Neural progenitor cell (in vitro differentiated cells): ENCODE data around the gene NDE1. TPM values are rescaled to one million over a fixed set of nuclear protein-coding genes. Genes with fewer than 3 reads are reported as not detected.
"Not testable (repeated sequence)": the region's sequence is repeated elsewhere in the genome, so short reads cannot be mapped to it uniquely, and the experiment has no call there.

Experiments
- DNase-seq: peaks from one replicate; pipeline ENCODE4 v3.0.0-alpha.2; 2016; ENCODE audit warnings: low spot score
- H2AFZ ChIP-seq: fragments of 200-600 bp; sonication (generic); replicated peaks from 2 replicates; pipeline ENCODE4 v1.6.1; 2016; ENCODE audit warnings: antibody characterized with exemption
- H3F3A ChIP-seq: fragments of 200-600 bp; sonication (generic); 2 replicates; pipeline ENCODE4 v1.6.1; 2016; ENCODE audit warnings: antibody characterized with exemption, low read depth
- H3K27ac ChIP-seq: fragments of 200-600 bp; sonication (generic); 2 replicates; pipeline ENCODE4 v1.5.1; 2016; ENCODE audit warnings: mild to moderate bottlenecking
- H3K27me3 ChIP-seq: fragments of 200-600 bp; sonication (generic); 2 replicates; pipeline ENCODE4 v1.6.1; 2016; ENCODE audit warnings: mild to moderate bottlenecking, moderate library complexity
- H3K36me3 ChIP-seq: fragments of 200-600 bp; sonication (generic); 2 replicates; pipeline ENCODE4 v1.5.1; 2016
- H3K4me1 ChIP-seq: fragments of 200-600 bp; sonication (generic); 2 replicates; pipeline ENCODE4 v1.6.1; 2016; ENCODE audit warnings: mixed run types
- H3K4me2 ChIP-seq: fragments of 200-600 bp; sonication (generic); 2 replicates; pipeline ENCODE4 v1.6.1; 2016
- H3K4me3 ChIP-seq: fragments of 200-600 bp; sonication (generic); 2 replicates; pipeline ENCODE4 v1.5.1; 2016
- H3K79me2 ChIP-seq: fragments of 200-600 bp; sonication (generic); 2 replicates; pipeline ENCODE4 v1.6.1; 2016; ENCODE audit warnings: low read depth
- H3K9ac ChIP-seq: fragments of 200-600 bp; sonication (generic); 2 replicates; pipeline ENCODE4 v1.6.1; 2016
- H3K9me3 ChIP-seq: fragments of 200-600 bp; sonication (generic); 2 replicates; pipeline ENCODE4 v1.5.1; 2016; ENCODE audit warnings: low read depth
- H4K20me1 ChIP-seq: fragments of 200-600 bp; sonication (generic); 2 replicates; pipeline ENCODE4 v1.6.1; 2016; ENCODE audit warnings: low read depth
- H3K27ac Mint-ChIP-seq: 3 replicates; pipeline ENCODE4 v1.8.0; 2021; ENCODE audit warnings: mixed read lengths
- H3K27me3 Mint-ChIP-seq: 2 replicates; pipeline ENCODE4 v1.8.0; 2022; ENCODE audit warnings: low read depth, mild to moderate bottlenecking, inconsistent platforms, moderate library complexity, mixed read lengths; ENCODE audit not compliant: insufficient read depth
- H3K36me3 Mint-ChIP-seq: 3 replicates; pipeline ENCODE4 v1.8.0; 2021; ENCODE audit warnings: mixed read lengths
- H3K4me1 Mint-ChIP-seq: 3 replicates; pipeline ENCODE4 v1.8.0; 2021; ENCODE audit warnings: mixed read lengths
- H3K4me3 Mint-ChIP-seq: 3 replicates; pipeline ENCODE4 v1.8.0; 2021; ENCODE audit warnings: mild to moderate bottlenecking, moderate library complexity, mixed read lengths
- H3K9me3 Mint-ChIP-seq: 3 replicates; pipeline ENCODE4 v1.8.0; 2020; ENCODE audit warnings: mixed read lengths
- CTCF ChIP-seq: fragments of 200-600 bp; sonication (generic); IDR thresholded peaks from 2 replicates; pipeline ENCODE4 v1.5.1; 2017; ENCODE audit warnings: antibody characterized with exemption, mild to moderate bottlenecking
- EZH2 ChIP-seq: fragments of 200-600 bp; sonication (generic); IDR thresholded peaks from 2 replicates; pipeline ENCODE4 v1.6.1; 2017; ENCODE audit warnings: antibody characterized with exemption, mild to moderate bottlenecking, moderate library complexity
- EZH2phosphoT487 ChIP-seq: fragments of 200-600 bp; sonication (generic); IDR thresholded peaks from 2 replicates; pipeline ENCODE4 v1.6.1; 2017; ENCODE audit warnings: antibody characterized with exemption
- total RNA-seq: library from RNA; depleted of rRNA; stranded (reverse); fragments of >200 nt; gene quantifications from 2 replicates; pipeline ENCODE4 v1.2.3, GENCODE V29; 2015; ENCODE audit warnings: low replicate concordance

NDE1 gene
- total RNA-seq, 1 donor from 2014 or later: 85.3 TPM

- no peaks in the 10 kb centered on the region for H3K9me3 Mint-ChIP-seq
- H4K20me1 ChIP-seq: no peaks in the 10 kb centered on the region
- no peaks in the 10 kb centered on the region for H3K4me1 ChIP-seq
- H3K4me1 Mint-ChIP-seq: no peaks in the 10 kb centered on the region
- H3K4me2 ChIP-seq: no peak overlapping the region
- H3K4me3 Mint-ChIP-seq: no peak overlapping the region
- H3K4me3 ChIP-seq: no peak overlapping the region
- no peak overlapping the region for H3K9ac ChIP-seq
- H3K79me2 ChIP-seq: no peaks in the 10 kb centered on the region
- H3K27me3 ChIP-seq: no peaks in the 10 kb centered on the region
- H2AFZ ChIP-seq: no peak overlapping the region
- no peaks in the 10 kb centered on the region for H3K9me3 ChIP-seq
- no peak for DNase-seq
- peaks cover 7% of the 10 kb centered on the region for H3K27me3 Mint-ChIP-seq
- no peak overlapping the region for H3K27ac ChIP-seq
- H3K36me3 Mint-ChIP-seq: peaks cover 40% of the 10 kb centered on the region
- H3K36me3 ChIP-seq: peaks cover 3% of the 10 kb centered on the region
- no peak overlapping the region for H3K27ac Mint-ChIP-seq
- no peaks in the 10 kb centered on the region for H3F3A ChIP-seq
- no peak for TF ChIP-seq CTCF
- TF ChIP-seq EZH2: no peak
- TF ChIP-seq EZH2phosphoT487: no peak
These were observed 45.3 kb upstream of the NDE1 start for GRCh38 chr16:15604460-15605440.

GRCh38 chr16:15605839-15606517 lies 44.1 kb upstream of the NDE1 start:
- H4K20me1 ChIP-seq: no peaks in the 10 kb centered on the region
- Mint-ChIP-seq H3K27ac (no peak overlapping the region), H3K4me1 (no peaks in the 10 kb centered on the region), H3K36me3 (peaks cover 43% of the 10 kb centered on the region), H3K27me3 (peaks cover 7% of the 10 kb centered on the region), H3K4me3 (no peak overlapping the region), H3K9me3 (no peaks in the 10 kb centered on the region)
- H3K4me3 ChIP-seq: no peak overlapping the region
- H3K4me1 ChIP-seq: no peaks in the 10 kb centered on the region
- no peaks in the 10 kb centered on the region for H3K36me3 ChIP-seq
- DNase-seq: no peak
- H3K27me3 ChIP-seq: no peaks in the 10 kb centered on the region
- H3K4me2 ChIP-seq: no peak overlapping the region
- TF ChIP-seq EZH2 (no peak), EZH2phosphoT487 (no peak), CTCF (no peak)
- H2AFZ ChIP-seq: no peak overlapping the region
- no peaks in the 10 kb centered on the region for H3F3A ChIP-seq
- no peaks in the 10 kb centered on the region for H3K9me3 ChIP-seq
- no peaks in the 10 kb centered on the region for H3K79me2 ChIP-seq
- H3K27ac ChIP-seq: no peak overlapping the region
- H3K9ac ChIP-seq: no peak overlapping the region

DNA sequence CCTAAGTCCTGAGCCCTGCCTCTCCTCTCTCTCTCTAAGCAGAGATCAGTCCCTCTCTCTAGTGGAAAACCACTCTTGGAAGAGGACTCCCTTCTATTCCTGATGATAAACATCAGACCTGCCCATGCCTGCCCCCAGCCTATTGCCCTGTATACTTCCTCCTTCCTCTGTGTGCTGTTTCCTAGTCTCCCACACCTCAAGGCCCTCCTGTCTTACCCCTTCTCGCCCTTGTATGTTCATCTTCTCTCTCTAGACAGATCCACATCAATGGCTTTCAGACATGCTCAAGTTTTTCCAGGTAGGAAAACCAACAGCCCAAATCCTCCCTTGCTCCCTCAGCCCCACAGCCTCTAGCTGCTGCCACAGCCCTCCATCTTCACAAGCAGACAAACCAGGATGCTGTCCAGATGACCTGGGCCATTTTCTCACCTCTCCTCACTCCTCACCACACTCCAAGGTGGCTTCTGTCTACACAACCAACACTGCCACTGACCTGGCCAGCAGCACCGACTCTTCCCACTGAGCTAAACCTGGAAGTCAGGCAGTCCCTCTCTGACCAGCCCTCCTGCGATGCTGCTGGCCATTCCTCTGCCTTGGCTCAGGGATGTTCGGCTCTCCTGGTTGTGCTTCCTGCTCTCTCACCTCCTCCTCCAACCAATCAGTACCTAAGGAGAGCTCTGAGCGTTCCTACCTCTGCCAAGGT lies 43.4 kb upstream of the NDE1 start:
- H3K4me1 Mint-ChIP-seq: no peaks in the 10 kb centered on the region
- H3K36me3 Mint-ChIP-seq: peaks cover 38% of the 10 kb centered on the region
- no peak overlapping the region for H3K27ac Mint-ChIP-seq

GRCh38 chr16:15607221-15607699 lies 42.8 kb upstream of the NDE1 start:
- H3K79me2 ChIP-seq, H3K27me3 ChIP-seq, H3K27ac Mint-ChIP-seq, H2AFZ ChIP-seq, H4K20me1 ChIP-seq, H3K4me3 Mint-ChIP-seq, H3K4me1 ChIP-seq, DNase-seq, H3K4me2 ChIP-seq, H3K36me3 ChIP-seq, H3K27me3 Mint-ChIP-seq, H3K9ac ChIP-seq, H3K27ac ChIP-seq, H3K9me3 Mint-ChIP-seq, H3K4me1 Mint-ChIP-seq, H3K9me3 ChIP-seq, H3K4me3 ChIP-seq, H3F3A ChIP-seq: not testable (repeated sequence)
- H3K36me3 Mint-ChIP-seq: peaks cover 40% of the 10 kb centered on the region

More for the DNA sequence above, 43.4 kb upstream of the NDE1 start:
- H3K4me1 ChIP-seq: no peaks in the 10 kb centered on the region
- no peaks in the 10 kb centered on the region for H3F3A ChIP-seq
- no peaks in the 10 kb centered on the region for H3K36me3 ChIP-seq
- H3K4me3 ChIP-seq: no peak overlapping the region
- no peaks in the 10 kb centered on the region for H3K27me3 ChIP-seq
- DNase-seq: no peak
- H3K79me2 ChIP-seq: no peaks in the 10 kb centered on the region
- Mint-ChIP-seq H3K4me3 (no peak overlapping the region), H3K9me3 (no peaks in the 10 kb centered on the region), H3K27me3 (peaks cover 6% of the 10 kb centered on the region)
- H2AFZ ChIP-seq: no peak overlapping the region
- no peak for TF ChIP-seq EZH2
- no peak for TF ChIP-seq EZH2phosphoT487
- no peak for TF ChIP-seq CTCF
- H3K9me3 ChIP-seq: no peaks in the 10 kb centered on the region
- no peak overlapping the region for H3K9ac ChIP-seq
- H4K20me1 ChIP-seq: no peaks in the 10 kb centered on the region
- no peak overlapping the region for H3K4me2 ChIP-seq
- H3K27ac ChIP-seq: no peak overlapping the region
